ENCODE measurements around the gene HMG20B.

Gene HMG20B

GRCh38 chr19:3607303-3608078 is 34.7 kb downstream of the HMG20B start:
- no peak for DNase-seq (ENCODE audit: low spot score)

DNA sequence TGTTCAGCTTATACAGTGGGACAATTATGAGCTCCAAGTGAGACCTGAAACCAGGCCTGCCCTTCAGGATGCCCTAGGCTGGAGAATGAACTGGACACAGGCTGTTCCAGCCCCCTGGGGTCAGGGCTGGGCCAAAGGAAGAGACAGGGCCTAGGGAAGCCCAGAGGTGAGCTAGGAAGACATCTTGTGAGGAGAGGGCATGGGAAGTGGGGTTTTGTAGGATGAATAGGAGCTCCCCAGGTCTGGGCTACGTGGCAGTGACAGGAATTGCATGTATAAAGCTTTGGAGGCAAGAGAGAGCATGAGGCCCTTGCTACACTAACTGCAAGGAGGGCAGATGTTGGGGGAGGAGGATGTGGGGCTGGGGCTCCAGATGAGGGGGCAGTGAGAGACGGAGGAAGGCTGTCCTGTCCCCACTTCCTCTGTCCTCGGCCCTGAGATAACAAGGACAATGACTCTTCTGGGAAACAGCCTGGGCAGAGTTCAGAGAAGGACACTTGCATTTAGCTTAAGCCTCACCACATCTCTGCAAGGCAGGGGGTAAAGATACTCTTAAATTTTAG is 35.4 kb downstream of the HMG20B start:
- DNase-seq (ENCODE audit: low spot score): no peak

DNA sequence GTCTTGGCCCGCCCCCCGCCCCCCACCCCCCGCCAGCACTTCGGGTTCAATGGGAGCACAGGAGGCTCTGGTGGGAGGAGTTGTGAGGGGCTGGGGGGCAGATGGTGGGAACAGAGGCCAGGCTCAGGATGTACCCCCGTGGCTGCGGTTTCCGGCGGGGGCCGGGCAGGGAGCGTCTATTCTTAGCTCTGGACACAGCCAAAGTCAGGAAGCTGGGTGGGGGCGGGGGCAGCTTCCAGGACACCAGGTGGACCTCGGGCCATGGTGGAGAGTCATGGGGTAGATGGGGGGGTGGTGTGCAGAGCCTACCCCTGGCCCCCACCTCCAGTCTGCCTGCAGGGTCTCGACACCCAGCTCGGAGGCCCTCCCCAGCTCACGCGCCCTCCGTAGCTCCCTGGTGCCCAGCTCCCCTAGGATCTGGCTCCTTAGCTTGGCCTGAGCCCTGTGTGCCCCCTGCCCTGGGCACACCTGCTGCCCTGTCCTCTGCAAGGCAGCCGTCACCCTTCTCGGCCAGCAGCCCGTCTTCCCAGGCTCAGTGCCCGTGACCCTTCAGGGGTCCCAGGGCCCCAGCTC is 36.1 kb downstream of the HMG20B start:
- no peak for DNase-seq (ENCODE audit: low spot score)

GRCh38 chr19:3609779-3610719 is 37.3 kb downstream of the HMG20B start:
- no peak for DNase-seq (ENCODE audit: low spot score)

DNA sequence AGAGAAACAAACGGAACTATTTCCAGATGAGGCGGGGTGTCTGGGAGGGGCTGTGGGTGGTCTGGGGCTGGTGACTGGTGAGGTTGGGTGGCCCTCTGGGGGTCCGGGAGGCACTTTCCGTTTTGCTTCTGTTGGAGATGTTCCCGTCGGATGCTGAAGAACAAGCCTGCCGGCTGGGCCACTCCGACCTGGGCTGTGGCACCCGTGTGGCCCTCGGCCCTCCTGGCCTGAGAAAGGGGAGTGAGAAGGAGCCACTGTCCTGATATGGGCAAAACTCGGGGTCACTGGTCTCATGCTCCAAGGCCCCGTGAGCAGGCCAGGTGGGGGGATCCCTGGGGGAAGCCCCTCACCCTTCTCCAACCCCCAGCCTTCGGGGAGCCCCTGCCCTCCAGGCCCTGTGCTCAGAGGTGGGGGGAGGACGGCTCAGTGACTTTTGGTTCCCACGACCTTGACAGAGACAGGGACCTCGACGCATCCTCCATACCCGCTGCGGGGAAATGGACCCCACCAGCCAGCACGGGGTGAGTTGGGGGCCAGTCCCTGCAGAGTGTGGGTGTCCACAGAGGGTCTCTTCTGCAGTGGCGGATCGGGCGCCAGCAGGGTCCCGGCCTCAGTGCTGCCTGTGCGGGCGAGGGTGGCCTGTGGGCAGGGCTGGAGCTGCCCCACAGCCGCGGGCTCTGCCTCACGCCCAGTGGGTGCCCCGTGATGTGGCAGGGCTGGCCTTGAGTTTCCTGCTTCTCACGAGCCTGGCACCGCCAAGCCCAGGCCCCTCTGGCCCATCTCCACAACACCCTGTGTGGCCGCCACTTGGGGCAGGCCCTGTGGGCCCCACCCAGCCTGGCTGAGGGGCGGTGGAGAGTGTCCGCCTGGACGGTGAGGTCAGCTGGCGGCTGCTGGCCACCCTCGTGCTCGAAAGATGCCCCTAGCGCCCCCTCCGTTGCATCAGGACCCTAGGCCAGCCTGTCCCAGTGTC is 38.3 kb downstream of the HMG20B start:
- no peak for DNase-seq (ENCODE audit: low spot score)

- DNase-seq (ENCODE audit: low spot score): no peak
Measured at GRCh38 chr19:3611841-3612240, 39.1 kb downstream of the HMG20B start.

- no peak for DNase-seq (ENCODE audit: low spot score)
Measured at GRCh38 chr19:3612330-3612729, 39.6 kb downstream of the HMG20B start.

DNA sequence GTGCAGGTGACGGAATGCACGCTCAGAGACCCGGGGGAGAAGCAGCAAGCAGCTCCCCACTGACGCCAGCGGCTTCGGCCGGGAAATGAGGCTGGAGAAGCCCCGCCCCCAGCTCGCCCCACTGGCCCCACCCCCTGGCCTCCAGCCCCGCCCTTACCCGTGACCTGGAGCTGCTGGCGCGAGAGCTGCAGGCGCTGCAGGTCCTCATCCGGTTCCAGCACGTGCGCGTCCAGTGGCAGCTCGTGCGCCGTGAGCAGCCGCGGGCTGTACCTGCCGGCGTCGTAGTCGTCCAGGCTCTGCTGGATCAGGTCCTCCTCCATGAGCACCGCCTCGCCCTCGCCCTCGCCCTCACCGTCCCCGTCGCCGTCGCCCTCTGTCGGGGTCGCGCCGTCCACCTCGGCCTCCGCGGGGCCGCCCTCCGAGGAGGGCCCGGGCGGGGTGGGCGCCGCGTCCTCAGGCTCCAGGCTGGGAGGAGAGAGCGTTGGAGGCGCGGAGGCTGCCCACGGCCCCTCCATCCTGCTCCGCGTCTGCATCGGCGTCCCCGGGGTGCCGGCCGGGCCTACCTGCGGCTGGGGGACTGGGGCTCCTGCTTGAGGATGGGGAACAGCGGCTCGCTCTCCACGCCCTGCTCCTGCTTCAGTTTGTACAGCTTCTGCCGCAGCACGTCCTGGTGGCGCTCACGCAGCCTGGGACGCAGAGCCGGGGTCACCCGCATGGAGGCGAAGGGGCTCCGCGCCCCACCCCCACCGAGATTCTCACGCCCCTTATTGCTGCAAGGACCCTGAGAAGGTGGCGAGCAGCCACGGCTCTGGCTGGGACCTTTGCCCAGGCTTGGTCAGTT is 40.4 kb downstream of the HMG20B start:
- no peak for DNase-seq (ENCODE audit: low spot score)

DNA sequence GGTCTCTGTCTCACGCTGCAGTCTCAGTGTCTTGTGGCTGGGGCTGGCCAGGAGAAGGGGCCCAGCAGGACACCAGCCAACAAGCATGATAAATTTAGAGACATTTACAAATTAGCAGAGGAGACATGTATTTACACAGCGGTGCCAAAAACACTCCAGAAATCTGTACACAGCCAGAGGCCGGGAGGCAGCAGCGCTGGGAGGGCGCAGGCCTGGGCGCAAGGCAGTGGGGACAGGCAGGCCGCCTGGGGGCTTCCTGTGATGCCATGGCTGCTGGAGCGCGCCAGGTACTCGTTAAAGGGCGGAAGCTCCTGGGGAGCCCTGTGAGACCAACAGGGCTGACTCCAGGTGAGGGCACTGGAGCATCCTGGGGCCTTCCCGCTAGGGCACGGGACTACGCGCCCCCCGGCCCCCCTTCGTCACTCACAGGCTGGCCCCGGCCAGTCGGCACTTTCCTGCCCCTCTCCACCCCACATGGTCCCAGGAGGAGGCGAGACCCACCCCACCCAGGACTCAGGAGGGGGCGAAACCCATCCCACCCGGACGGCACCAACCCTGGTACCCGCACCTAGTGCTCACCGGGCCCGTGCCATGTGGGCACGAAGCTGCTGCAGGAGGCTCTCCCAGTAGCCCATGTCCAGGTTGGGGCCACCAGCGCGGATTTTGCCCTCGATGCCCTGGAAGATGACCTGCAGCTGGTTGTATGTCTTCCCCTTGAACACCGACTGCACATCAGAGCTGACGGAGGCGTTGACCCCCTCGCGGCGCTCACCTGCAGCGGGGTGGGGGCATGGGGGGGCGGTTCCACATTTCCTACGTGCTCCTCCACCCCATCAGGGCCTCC is 41.3 kb downstream of the HMG20B start:
- no peak for DNase-seq (ENCODE audit: low spot score)

GRCh38 chr19:3614858-3615505 is 42.2 kb downstream of the HMG20B start:
- no peak for DNase-seq (ENCODE audit: low spot score)

GRCh38 chr19:3615524-3616135 is 42.9 kb downstream of the HMG20B start:
- no peak for DNase-seq (ENCODE audit: low spot score)

DNA sequence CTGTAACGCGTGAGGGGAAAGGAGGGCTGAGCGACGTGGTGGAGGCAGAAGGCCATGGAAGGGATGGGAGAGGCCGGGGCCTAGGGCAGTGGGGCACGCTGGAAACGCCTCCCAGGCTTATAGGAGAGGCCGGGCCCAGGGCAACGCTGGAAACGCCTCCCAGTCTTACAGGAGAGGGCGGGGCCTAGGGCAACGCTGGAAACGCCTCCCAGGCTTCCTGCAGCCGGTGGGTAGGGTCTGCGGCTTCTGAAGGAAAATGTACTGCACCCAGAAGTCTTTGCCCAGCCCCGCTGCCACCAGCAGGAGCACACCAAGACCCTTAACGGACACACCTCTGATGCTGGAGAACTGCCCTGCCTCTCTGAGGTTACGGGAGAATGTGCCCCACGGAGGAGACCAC is 44.7 kb downstream of the HMG20B start:
- DNase-seq (ENCODE audit: low spot score): no peak

DNA sequence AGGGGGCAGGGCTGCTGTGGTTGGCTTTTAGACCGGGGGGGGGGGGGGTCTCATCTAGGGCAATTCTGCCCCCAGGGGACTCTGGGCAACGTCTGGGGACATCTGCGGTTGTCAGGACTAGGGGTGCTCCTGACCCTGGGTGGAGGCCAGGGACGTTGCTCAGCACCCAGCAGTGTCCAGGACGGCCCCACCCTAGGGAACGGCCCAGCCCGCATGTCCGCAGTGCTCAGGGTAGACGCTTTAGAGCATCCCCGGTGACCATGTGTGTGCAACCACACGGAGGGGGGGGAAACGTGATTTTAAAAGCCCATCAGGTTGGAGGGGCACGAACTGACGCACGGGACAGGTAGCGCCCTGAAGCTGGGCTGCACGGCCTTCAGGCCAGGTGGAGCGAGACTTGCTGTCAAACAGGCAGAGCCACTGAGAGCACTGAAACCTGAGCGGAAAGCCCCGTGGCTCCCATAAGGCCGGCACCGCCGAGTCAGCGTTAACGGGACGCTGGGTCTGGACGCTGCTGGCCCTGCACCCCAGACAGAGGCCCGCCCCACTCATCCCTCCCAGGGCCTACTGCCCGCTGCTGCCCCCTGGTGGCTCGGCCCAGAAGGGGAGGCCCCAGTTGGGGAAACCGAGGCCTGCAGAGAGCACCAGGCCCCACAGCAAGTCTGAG is 45.5 kb downstream of the HMG20B start:
- peak; percentile 78 for DNase-seq (ENCODE audit: low spot score)

- no peak for DNase-seq (ENCODE audit: low spot score)
Measured at GRCh38 chr19:3618811-3619630, 46.3 kb downstream of the HMG20B start.

- DNase-seq (ENCODE audit: low spot score): no peak
Measured at GRCh38 chr19:3619631-3620012, 46.9 kb downstream of the HMG20B start.

DNA sequence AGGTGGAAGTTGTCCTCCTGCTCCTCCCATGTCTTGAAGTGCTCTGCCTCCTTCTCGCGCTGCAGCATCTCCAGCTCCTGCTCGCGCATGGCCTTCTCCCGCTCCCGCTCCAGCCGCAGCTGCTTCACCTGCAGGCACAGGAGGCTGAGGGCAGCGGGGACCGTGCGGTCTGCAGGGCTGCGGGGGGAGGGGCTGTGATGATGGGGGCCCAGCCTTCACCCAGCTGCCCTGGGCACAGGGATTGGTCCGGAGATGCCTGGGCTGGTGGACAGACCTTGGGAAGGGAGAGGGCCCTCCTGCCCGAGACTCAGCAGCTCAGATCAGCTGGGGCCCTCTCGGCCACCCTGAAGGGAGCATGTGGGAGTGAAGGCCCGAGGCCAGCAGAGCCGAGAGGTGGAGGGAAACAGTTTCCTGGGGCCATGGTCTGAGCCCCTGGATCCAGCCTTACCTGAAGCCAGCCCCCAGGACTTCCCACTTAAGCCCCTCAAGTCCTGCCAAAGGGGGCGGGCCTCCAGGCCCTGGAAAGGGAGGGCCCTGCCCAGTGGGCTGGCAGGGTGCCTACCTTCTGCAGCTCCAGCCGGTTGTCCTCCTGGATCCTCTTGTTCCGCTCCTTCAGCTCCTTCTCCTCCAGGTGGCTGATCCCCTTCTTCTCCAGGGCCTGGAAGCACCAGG is 47.5 kb downstream of the HMG20B start:
- no peak for DNase-seq (ENCODE audit: low spot score)

All from germinal center (tissue), 1 donor.